ENCODE results near the gene NUPR1. TPM values are rescaled to one million over a fixed set of nuclear protein-coding genes. Genes with fewer than 3 reads are reported as not detected.

Gene NUPR1
- total RNA-seq, 1 experiment from 2014 or later, result 0.19 TPM

GRCh38 chr16:28574925-28575324 is 36.2 kb upstream of the NUPR1 start:
- BruUV-seq (replicated peaks), result no TSS peak
- ChIA-PET CTCF (no interaction called here), POLR2A (ENCODE audit: low non-redundant PET) (no interaction called here)
- Histone ChIP-seq H3K27ac (ENCODE audit: low read depth, low read length, poor library complexity, severe bottlenecking) (no peak overlapping the region), H3K4me1 (ENCODE audit: insufficient read depth, low read length, poor library complexity, severe bottlenecking) (no peaks in the 10 kb centered on the region), H3K27me3 (replicated peaks; ENCODE audit: insufficient read depth, low read depth, low read length, poor library complexity) (no peaks in the 10 kb centered on the region), H3K36me3 (ENCODE audit: insufficient read depth, low read length, poor library complexity, severe bottlenecking) (no peaks in the 10 kb centered on the region), H3K4me3 (ENCODE audit: low read depth, low read length, poor library complexity, severe bottlenecking) (no peak overlapping the region), H3K9me3 (ENCODE audit: low read depth, low read length, poor library complexity, severe bottlenecking) (no peaks in the 10 kb centered on the region)
- intact Hi-C loops (cut with micrococcal nuclease; ENCODE audit: unreplicated experiment), result no loop called here
- TF ChIP-seq CTCF (conservative IDR thresholded peaks at IDR 0.05; ENCODE audit: low read depth, low read length) (no peak), EZH2 (IDR thresholded peaks at IDR 0.05; ENCODE audit: borderline replicate concordance, low read depth, low read length, poor library complexity, severe bottlenecking) (no peak)
- no peak for DNase-seq (ENCODE audit: low spot score)

- Histone ChIP-seq H3K4me1 (ENCODE audit: insufficient read depth, low read length, poor library complexity, severe bottlenecking) (no peaks in the 10 kb centered on the region), H3K27me3 (replicated peaks; ENCODE audit: insufficient read depth, low read depth, low read length, poor library complexity) (no peaks in the 10 kb centered on the region), H3K4me3 (ENCODE audit: low read depth, low read length, poor library complexity, severe bottlenecking) (no peak overlapping the region), H3K36me3 (ENCODE audit: insufficient read depth, low read length, poor library complexity, severe bottlenecking) (no peaks in the 10 kb centered on the region), H3K27ac (ENCODE audit: low read depth, low read length, poor library complexity, severe bottlenecking) (no peak overlapping the region), H3K9me3 (ENCODE audit: low read depth, low read length, poor library complexity, severe bottlenecking) (no peaks in the 10 kb centered on the region)
- ChIA-PET CTCF (no interaction called here), POLR2A (ENCODE audit: low non-redundant PET) (no interaction called here)
- intact Hi-C loops (cut with micrococcal nuclease; ENCODE audit: unreplicated experiment), result no loop called here
- no TSS peak for BruUV-seq (replicated peaks)
- TF ChIP-seq EZH2 (IDR thresholded peaks at IDR 0.05; ENCODE audit: borderline replicate concordance, low read depth, low read length, poor library complexity, severe bottlenecking) (no peak), CTCF (conservative IDR thresholded peaks at IDR 0.05; ENCODE audit: low read depth, low read length) (no peak)
- DNase-seq (ENCODE audit: low spot score), result no peak
These were observed 35.3 kb upstream of the NUPR1 start for GRCh38 chr16:28573738-28574718.

- DNase-seq (ENCODE audit: low spot score), result no peak
- Histone ChIP-seq H3K4me1 (ENCODE audit: insufficient read depth, low read length, poor library complexity, severe bottlenecking) (no peaks in the 10 kb centered on the region), H3K36me3 (ENCODE audit: insufficient read depth, low read length, poor library complexity, severe bottlenecking) (no peaks in the 10 kb centered on the region), H3K4me3 (ENCODE audit: low read depth, low read length, poor library complexity, severe bottlenecking) (no peak overlapping the region), H3K27me3 (replicated peaks; ENCODE audit: insufficient read depth, low read depth, low read length, poor library complexity) (no peaks in the 10 kb centered on the region), H3K27ac (ENCODE audit: low read depth, low read length, poor library complexity, severe bottlenecking) (no peak overlapping the region), H3K9me3 (ENCODE audit: low read depth, low read length, poor library complexity, severe bottlenecking) (no peaks in the 10 kb centered on the region)
- BruUV-seq (replicated peaks), result no TSS peak
- CTCF ChIA-PET, result no interaction called here
- intact Hi-C loops (cut with micrococcal nuclease; ENCODE audit: unreplicated experiment), result no loop called here
- TF ChIP-seq CTCF (conservative IDR thresholded peaks at IDR 0.05; ENCODE audit: low read depth, low read length) (no peak), EZH2 (IDR thresholded peaks at IDR 0.05; ENCODE audit: borderline replicate concordance, low read depth, low read length, poor library complexity, severe bottlenecking) (no peak)
- POLR2A ChIA-PET (ENCODE audit: low non-redundant PET), result interaction anchor here (0.6 kb wide), 1 partner anchor 24 kb away, joined by 3 read pairs; no protein-coding TSS in a partner anchor
These were observed 34.1 kb upstream of the NUPR1 start for GRCh38 chr16:28572696-28573510.
